Ascending aorta (tissue), 2 donors: ENCODE data around the gene OTOP2. TPM values are rescaled to one million over a fixed set of nuclear protein-coding genes. Genes with fewer than 3 reads are reported as not detected.
A peak's percentile ranks its signal among the peaks of the same experiment; 100 is the strongest.

ENCODE experiments used
- DNase-seq, 2 donors: peaks; one replicate each; pipeline ENCODE4 v3.0.0-alpha.2; 2019; ENCODE audit warnings: low spot score in 2 of 2
- H3K27ac ChIP-seq, 2 donors: fragments of 200-600 bp; sonication (generic); one replicate each; pipeline ENCODE4 v1.5.1; 2016 to 2017; ENCODE audit warnings: mild to moderate bottlenecking in 1 of 2
- H3K27me3 ChIP-seq: fragments of 200-600 bp; sonication (generic); one replicate; pipeline ENCODE4 v1.5.1; 2017
- H3K36me3 ChIP-seq, 2 donors: fragments of 200-600 bp; sonication (generic); one replicate each; pipeline ENCODE4 v1.5.1; 2016
- H3K4me1 ChIP-seq, 2 donors: fragments of 200-600 bp; sonication (generic); one replicate each; pipeline ENCODE4 v1.5.1; 2016 to 2017; ENCODE audit warnings: mild to moderate bottlenecking in 1 of 2
- H3K4me3 ChIP-seq, 2 donors: fragments of 200-600 bp; sonication (generic); one replicate each; pipeline ENCODE4 v1.5.1; 2016 to 2017; ENCODE audit warnings: mild to moderate bottlenecking in 1 of 2
- H3K9me3 ChIP-seq, 2 donors: fragments of 200-600 bp; sonication (generic); one replicate each; pipeline ENCODE4 v1.5.1; 2016
- CTCF ChIP-seq, 3 experiments: fragments of 200-600 bp in 2 of 3; fragments of 450-650 bp in 1 of 3; sonication (generic) in 2 of 3; IDR thresholded peaks; one replicate each; pipeline ENCODE4 v1.5.1; 2016 to 2019; ENCODE audit warnings: antibody characterized with exemption in 3 of 3, mild to moderate bottlenecking in 1 of 3, moderate library complexity in 1 of 3
- intact Hi-C: fragments of 100-400 bp; cut with DNase I; formaldehyde crosslinking; loops from one replicate; pipeline ENCODE4 v1.15.1; 2023
- total RNA-seq: library from RNA; depleted of rRNA; stranded (reverse); fragments of >200 nt; gene quantifications from one replicate; pipeline ENCODE4 v1.1.0, GENCODE V29; 2016

OTOP2 gene
- total RNA-seq, 1 donor from 2014 or later: not detected

GRCh38 chr17:74975943-74976342 is 51.9 kb downstream of the OTOP2 start:
- H3K36me3 ChIP-seq: no peaks in the 10 kb centered on the region
- intact Hi-C loops: no loop called here
- TF ChIP-seq CTCF (IDR thresholded peaks at IDR 0.05): no peak

GRCh38 chr17:74977802-74978201 is 53.7 kb downstream of the OTOP2 start:
- Histone ChIP-seq H3K27ac (no peak overlapping the region), H3K27me3 (no peaks in the 10 kb centered on the region), H3K9me3 (no peaks in the 10 kb centered on the region), H3K4me1 (peaks cover 6 to 14% of the 10 kb centered on the region in 2 donors), H3K36me3 (no peaks in the 10 kb centered on the region), H3K4me3 (no peak overlapping the region)
- intact Hi-C loops: no loop called here
- no peak for TF ChIP-seq CTCF (IDR thresholded peaks at IDR 0.05)
- DNase-seq: no peak

More at GRCh38 chr17:74975943-74976342, 51.9 kb downstream of the OTOP2 start:
- H3K27me3 ChIP-seq: no peaks in the 10 kb centered on the region
- peaks cover 4 to 10% of the 10 kb centered on the region in 2 donors for H3K4me1 ChIP-seq
- no peaks in the 10 kb centered on the region for H3K9me3 ChIP-seq
- H3K27ac ChIP-seq: no peak overlapping the region
- no peak for DNase-seq
- no peak overlapping the region for H3K4me3 ChIP-seq

GRCh38 chr17:74978240-74978639 is 54.2 kb downstream of the OTOP2 start:
- no peak overlapping the region for H3K27ac ChIP-seq
- no peak for TF ChIP-seq CTCF (IDR thresholded peaks at IDR 0.05)
- H3K27me3 ChIP-seq: no peaks in the 10 kb centered on the region
- H3K4me1 ChIP-seq: peaks cover 6 to 14% of the 10 kb centered on the region in 2 donors
- H3K4me3 ChIP-seq: no peak overlapping the region
- H3K36me3 ChIP-seq: no peaks in the 10 kb centered on the region
- no peak for DNase-seq
- H3K9me3 ChIP-seq: no peaks in the 10 kb centered on the region
- intact Hi-C loops: no loop called here

GRCh38 chr17:74979408-74980146 is 55.5 kb downstream of the OTOP2 start:
- intact Hi-C loops: loop anchor here (10.0 kb wide), 1 partner anchor 535 kb away; no protein-coding TSS in a partner anchor
- Histone ChIP-seq H3K36me3 (no peaks in the 10 kb centered on the region), H3K4me3 (no peak overlapping the region), H3K27me3 (no peaks in the 10 kb centered on the region), H3K9me3 (no peaks in the 10 kb centered on the region), H3K4me1 (peaks cover 6 to 14% of the 10 kb centered on the region in 2 donors), H3K27ac (no peak overlapping the region)
- TF ChIP-seq CTCF (IDR thresholded peaks at IDR 0.05): no peak
- DNase-seq: no peak

- Histone ChIP-seq H3K36me3 (no peaks in the 10 kb centered on the region), H3K27ac (peak overlapping the region; percentile 91 to 95), H3K27me3 (no peaks in the 10 kb centered on the region), H3K9me3 (no peaks in the 10 kb centered on the region), H3K4me1 (peaks cover 6 to 14% of the 10 kb centered on the region in 2 donors), H3K4me3 (peak overlapping the region; percentile 67 to 68)
- DNase-seq: no peak
- no peak for TF ChIP-seq CTCF (IDR thresholded peaks at IDR 0.05)
- intact Hi-C loops: loop anchor here (10.0 kb wide), 1 partner anchor 537 kb away; no protein-coding TSS in a partner anchor
These were observed 57.4 kb downstream of the OTOP2 start for GRCh38 chr17:74981318-74981978.
